ENCODE measurements around the gene TRDMT1. TPM values are rescaled to one million over a fixed set of nuclear protein-coding genes. Genes with fewer than 3 reads are reported as not detected.

Gene TRDMT1
- total and polyA plus RNA-seq, 3 donors from 2014 or later, result 6.9 to 12.1 (median 9.7) TPM

DNA sequence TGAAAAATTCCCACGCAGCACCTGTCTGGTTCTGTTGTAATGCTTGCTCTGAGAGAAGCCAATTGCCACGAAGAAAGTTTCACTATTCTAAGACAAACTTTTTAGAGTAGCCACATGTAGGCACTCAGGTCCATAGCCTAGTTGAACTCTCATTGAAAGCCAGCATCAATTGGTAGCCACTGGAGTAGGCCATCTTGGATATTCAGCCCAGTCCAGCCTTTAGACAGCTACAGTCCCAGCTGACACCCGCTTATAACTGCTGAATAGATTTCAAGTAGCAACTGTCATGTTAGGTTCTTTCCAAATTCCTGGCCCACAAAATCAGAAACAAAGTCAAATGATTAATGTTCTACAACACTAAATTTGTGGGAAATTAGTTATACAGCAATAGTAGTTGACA lies 103.5 kb downstream of the TRDMT1 start:
- H3K4me3 ChIP-seq, result no peak overlapping the region
- WGBS, 2 donors, result 97 to 100% methylated on average over 3 of the region's 3 CpGs
- TF ChIP-seq POLR2A (IDR thresholded peaks at IDR 0.05), result no peak
- TF ChIP-seq, protein P1, sequence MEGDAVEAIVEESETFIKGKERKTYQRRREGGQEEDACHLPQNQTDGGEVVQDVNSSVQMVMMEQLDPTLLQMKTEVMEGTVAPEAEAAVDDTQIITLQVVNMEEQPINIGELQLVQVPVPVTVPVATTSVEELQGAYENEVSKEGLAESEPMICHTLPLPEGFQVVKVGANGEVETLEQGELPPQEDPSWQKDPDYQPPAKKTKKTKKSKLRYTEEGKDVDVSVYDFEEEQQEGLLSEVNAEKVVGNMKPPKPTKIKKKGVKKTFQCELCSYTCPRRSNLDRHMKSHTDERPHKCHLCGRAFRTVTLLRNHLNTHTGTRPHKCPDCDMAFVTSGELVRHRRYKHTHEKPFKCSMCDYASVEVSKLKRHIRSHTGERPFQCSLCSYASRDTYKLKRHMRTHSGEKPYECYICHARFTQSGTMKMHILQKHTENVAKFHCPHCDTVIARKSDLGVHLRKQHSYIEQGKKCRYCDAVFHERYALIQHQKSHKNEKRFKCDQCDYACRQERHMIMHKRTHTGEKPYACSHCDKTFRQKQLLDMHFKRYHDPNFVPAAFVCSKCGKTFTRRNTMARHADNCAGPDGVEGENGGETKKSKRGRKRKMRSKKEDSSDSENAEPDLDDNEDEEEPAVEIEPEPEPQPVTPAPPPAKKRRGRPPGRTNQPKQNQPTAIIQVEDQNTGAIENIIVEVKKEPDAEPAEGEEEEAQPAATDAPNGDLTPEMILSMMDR (IDR thresholded peaks at IDR 0.05), result no peak
- intact Hi-C loops (cut with DNase I; ENCODE audit: low total_unique reads), result no loop called here
- no peaks in the 10 kb centered on the region for H3K36me3 ChIP-seq (ENCODE audit: low read depth, missing control alignments)
- no peaks in the 10 kb centered on the region for H3K9me3 ChIP-seq
- no peaks in the 10 kb centered on the region for H3K27me3 ChIP-seq
- no peaks in the 10 kb centered on the region for H3K4me1 ChIP-seq
- no peak overlapping the region for H3K27ac ChIP-seq
- no peak for DNase-seq

Small RNA genes within 50 kb of the gene (small RNA-seq; reads per million reads assigned to genes)
- gene AC067747.1, result 0 reads per million in 2 donors

Other genes with a start within 250 kb of the TRDMT1 start
- 10 to 100 TPM; 11.0 to 39.3 TPM for gene CUBN, start 71.9 kb downstream of the TRDMT1 start, total RNA-seq
- gene CUBN, start 71.9 kb downstream of the TRDMT1 start, polyA plus RNA-seq (ENCODE audit: insufficient read depth, low read depth, low replicate concordance), result 19.2 TPM
- gene VIM, start 26.6 kb upstream of the TRDMT1 start, total RNA-seq, result 1,000 to 10,000 TPM in 1 of 2 donors, 100 to 1,000 TPM in 1; 758 to 1,483 TPM
- 938 TPM for gene VIM, start 26.6 kb upstream of the TRDMT1 start, polyA plus RNA-seq (ENCODE audit: insufficient read depth, low read depth, low replicate concordance)

Measured in testis (tissue), 3 donors.